Transverse colon (tissue), 4 donors: ENCODE measurements around the gene SNX13.

Source experiments
- EP300 ChIP-seq: sonication (generic); formaldehyde crosslinking; IDR thresholded peaks from one replicate; pipeline ENCODE4 v1.6.1; 2017; ENCODE audit warnings: antibody characterized with exemption, low read depth
- POLR2A ChIP-seq: fragments of 450-650 bp; IDR thresholded peaks from one replicate; pipeline ENCODE4 v1.6.1; 2016; ENCODE audit warnings: antibody characterized with exemption, mild to moderate bottlenecking, moderate library complexity
- POLR2AphosphoS5 ChIP-seq, 3 donors: sonication (generic); formaldehyde crosslinking; IDR thresholded peaks; one replicate each; pipeline ENCODE4 v1.6.1; 2016; ENCODE audit warnings: antibody characterized with exemption in 3 of 3
- TF ChIP-seq, protein P1 (sequence below), 5 experiments: fragments of 200-600 bp in 3 of 5; fragments of 450-650 bp in 2 of 5; sonication (generic) in 3 of 5; IDR thresholded peaks; 1 replicate in 2 of 5; 2 replicates in 3 of 5; pipeline ENCODE4 v1.5.1; 2016 to 2017; ENCODE audit warnings: antibody characterized with exemption in 5 of 5, inconsistent platforms in 3 of 5, mild to moderate bottlenecking in 2 of 5, moderate library complexity in 1 of 5

DNA sequence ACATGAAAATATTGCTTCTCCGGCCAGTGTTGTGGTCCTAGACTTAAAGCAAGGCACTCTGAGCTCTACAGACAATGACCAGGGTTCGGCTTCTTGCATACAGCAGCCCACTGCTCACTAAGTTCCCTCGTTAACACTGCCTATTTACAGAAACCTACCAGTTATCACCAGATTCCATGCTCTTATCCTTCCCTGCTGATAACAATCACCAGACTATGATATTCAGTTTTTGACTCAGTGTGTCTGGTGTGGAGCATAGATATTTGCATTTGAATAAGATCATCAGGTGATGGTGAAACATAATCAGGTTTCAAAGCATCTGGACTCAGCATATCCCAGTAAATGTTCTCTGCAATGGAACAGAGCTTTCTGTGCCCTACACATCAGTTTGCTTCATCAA lies 182.3 kb downstream of the SNX13 start:
- TF ChIP-seq, protein P1, sequence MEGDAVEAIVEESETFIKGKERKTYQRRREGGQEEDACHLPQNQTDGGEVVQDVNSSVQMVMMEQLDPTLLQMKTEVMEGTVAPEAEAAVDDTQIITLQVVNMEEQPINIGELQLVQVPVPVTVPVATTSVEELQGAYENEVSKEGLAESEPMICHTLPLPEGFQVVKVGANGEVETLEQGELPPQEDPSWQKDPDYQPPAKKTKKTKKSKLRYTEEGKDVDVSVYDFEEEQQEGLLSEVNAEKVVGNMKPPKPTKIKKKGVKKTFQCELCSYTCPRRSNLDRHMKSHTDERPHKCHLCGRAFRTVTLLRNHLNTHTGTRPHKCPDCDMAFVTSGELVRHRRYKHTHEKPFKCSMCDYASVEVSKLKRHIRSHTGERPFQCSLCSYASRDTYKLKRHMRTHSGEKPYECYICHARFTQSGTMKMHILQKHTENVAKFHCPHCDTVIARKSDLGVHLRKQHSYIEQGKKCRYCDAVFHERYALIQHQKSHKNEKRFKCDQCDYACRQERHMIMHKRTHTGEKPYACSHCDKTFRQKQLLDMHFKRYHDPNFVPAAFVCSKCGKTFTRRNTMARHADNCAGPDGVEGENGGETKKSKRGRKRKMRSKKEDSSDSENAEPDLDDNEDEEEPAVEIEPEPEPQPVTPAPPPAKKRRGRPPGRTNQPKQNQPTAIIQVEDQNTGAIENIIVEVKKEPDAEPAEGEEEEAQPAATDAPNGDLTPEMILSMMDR (IDR thresholded peaks at IDR 0.05): no peak
- TF ChIP-seq POLR2A: no peak
- no peak for TF ChIP-seq POLR2AphosphoS5 (IDR thresholded peaks at IDR 0.05)
- no peak for TF ChIP-seq EP300
